Progenitor cell of endocrine pancreas (in vitro differentiated cells): ENCODE data around the gene TARM1. TPM values are rescaled to one million over a fixed set of nuclear protein-coding genes. Genes with fewer than 3 reads are reported as not detected.

ENCODE experiments used
- DNase-seq: peaks from one replicate; pipeline ENCODE4 v3.0.0; 2021; ENCODE audit warnings: low spot score; ENCODE audit not compliant: unreplicated experiment
- H3K27ac Mint-ChIP-seq: 2 replicates; pipeline ENCODE4 v1.8.0; 2021; ENCODE audit warnings: mild to moderate bottlenecking, moderate library complexity, mixed read lengths
- H3K27me3 Mint-ChIP-seq: 2 replicates; pipeline ENCODE4 v1.8.0; 2021; ENCODE audit warnings: mixed read lengths
- H3K36me3 Mint-ChIP-seq: 2 replicates; pipeline ENCODE4 v1.8.0; 2022; ENCODE audit warnings: mixed read lengths; ENCODE audit not compliant: insufficient read depth
- H3K4me1 Mint-ChIP-seq: 2 replicates; pipeline ENCODE4 v1.8.0; 2021; ENCODE audit warnings: low read depth, mixed read lengths
- H3K4me3 Mint-ChIP-seq: 2 replicates; pipeline ENCODE4 v1.8.0; 2021; ENCODE audit warnings: low read depth, mild to moderate bottlenecking, moderate library complexity, mixed read lengths
- H3K9me3 Mint-ChIP-seq: 2 replicates; pipeline ENCODE4 v1.8.0; 2021; ENCODE audit warnings: low read depth, mixed read lengths
- CTCF ChIP-seq: fragments of 200-600 bp; sonication (generic); IDR thresholded peaks from one replicate; pipeline ENCODE4 v1.5.0; 2021; ENCODE audit warnings: antibody characterized with exemption, mild to moderate bottlenecking; ENCODE audit not compliant: unreplicated experiment
- long read RNA-seq: library from polyadenylated mRNA; unstranded; transcript quantifications from one replicate; pipeline ENCODE4 v2.0.0, GENCODE V29; 2020
- total RNA-seq: library from RNA; stranded (reverse); gene quantifications from 2 replicates; pipeline ENCODE4 v1.2.1, GENCODE V29; 2021

TARM1 gene
- not detected in 2 replicates for total RNA-seq
- long read RNA-seq = 0 reads

GRCh38 chr19:54081032-54081431 is at the start of gene TARM1:
TARM1 (minus strand) TSS chr19:54081365; CDS start chr19:54081340, 25 bp downstream.
- no peaks in the 10 kb centered on the region for H3K4me1 Mint-ChIP-seq
- H3K4me3 Mint-ChIP-seq = no peak within 1 kb of the TSS
- no peak for TF ChIP-seq CTCF
- H3K36me3 Mint-ChIP-seq = no peaks in the 10 kb centered on the region
- H3K9me3 Mint-ChIP-seq = peaks cover 5% of the 10 kb centered on the region
- peaks cover 6% of the 10 kb centered on the region for H3K27me3 Mint-ChIP-seq
- DNase-seq = no peak
- no peak within 1 kb of the TSS for H3K27ac Mint-ChIP-seq

GRCh38 chr19:54129617-54129996 is 48.4 kb upstream of the TARM1 start:
- no peaks in the 10 kb centered on the region for H3K27me3 Mint-ChIP-seq
- peaks cover 5% of the 10 kb centered on the region for H3K36me3 Mint-ChIP-seq
- H3K4me1 Mint-ChIP-seq = no peaks in the 10 kb centered on the region
- TF ChIP-seq CTCF = no peak
- H3K27ac Mint-ChIP-seq = no peak overlapping the region
- H3K4me3 Mint-ChIP-seq = no peak overlapping the region
- no peaks in the 10 kb centered on the region for H3K9me3 Mint-ChIP-seq
- DNase-seq = no peak

- H3K4me3 Mint-ChIP-seq = no peak overlapping the region
- no peaks in the 10 kb centered on the region for H3K4me1 Mint-ChIP-seq
- no peak for TF ChIP-seq CTCF
- no peak overlapping the region for H3K27ac Mint-ChIP-seq
- H3K9me3 Mint-ChIP-seq = no peaks in the 10 kb centered on the region
- no peak for DNase-seq
- peaks cover 5% of the 10 kb centered on the region for H3K36me3 Mint-ChIP-seq
- H3K27me3 Mint-ChIP-seq = no peaks in the 10 kb centered on the region
Measured at GRCh38 chr19:54128796-54129616, 47.8 kb upstream of the TARM1 start.

- no peak for TF ChIP-seq CTCF
- H3K27ac Mint-ChIP-seq = no peak overlapping the region
- DNase-seq = no peak
- H3K4me1 Mint-ChIP-seq = no peaks in the 10 kb centered on the region
- H3K4me3 Mint-ChIP-seq = no peak overlapping the region
- H3K36me3 Mint-ChIP-seq = peaks cover 6% of the 10 kb centered on the region
- no peaks in the 10 kb centered on the region for H3K9me3 Mint-ChIP-seq
- no peaks in the 10 kb centered on the region for H3K27me3 Mint-ChIP-seq
Measured at GRCh38 chr19:54128441-54128725, 47.2 kb upstream of the TARM1 start.

- Mint-ChIP-seq H3K4me1 (no peaks in the 10 kb centered on the region), H3K27ac (no peak overlapping the region), H3K27me3 (no peaks in the 10 kb centered on the region), H3K36me3 (peaks cover 7% of the 10 kb centered on the region), H3K9me3 (no peaks in the 10 kb centered on the region), H3K4me3 (no peak overlapping the region)
- DNase-seq = no peak
- TF ChIP-seq CTCF = no peak
Measured at GRCh38 chr19:54127688-54128440, 46.7 kb upstream of the TARM1 start.
